D721Med (cell line): ENCODE data around the gene EPS8L2.
A peak's percentile ranks its signal among the peaks of the same experiment; 100 is the strongest.
"Not testable (repeated sequence)": the region's sequence is repeated elsewhere in the genome, so short reads cannot be mapped to it uniquely, and the experiment has no call there.

Experiments used
- DNase-seq: peaks from one replicate; pipeline ENCODE4 v3.0.0; 2011; ENCODE audit warnings: low spot score; ENCODE audit not compliant: insufficient read length
- FAIRE-seq: peaks from 2 replicates; lab custom pipeline; 2011; peaks lifted over from hg19 to GRCh38; lab: Jason Lieb, UNC
- TF ChIP-seq, protein P1 (sequence below): IDR thresholded peaks from 2 replicates; pipeline ENCODE4 v1.5.1; 2012; ENCODE audit warnings: mild to moderate bottlenecking, control low read depth; ENCODE audit not compliant: insufficient read depth; ENCODE audit errors: missing control alignments

The EPS8L2 gene

DNA sequence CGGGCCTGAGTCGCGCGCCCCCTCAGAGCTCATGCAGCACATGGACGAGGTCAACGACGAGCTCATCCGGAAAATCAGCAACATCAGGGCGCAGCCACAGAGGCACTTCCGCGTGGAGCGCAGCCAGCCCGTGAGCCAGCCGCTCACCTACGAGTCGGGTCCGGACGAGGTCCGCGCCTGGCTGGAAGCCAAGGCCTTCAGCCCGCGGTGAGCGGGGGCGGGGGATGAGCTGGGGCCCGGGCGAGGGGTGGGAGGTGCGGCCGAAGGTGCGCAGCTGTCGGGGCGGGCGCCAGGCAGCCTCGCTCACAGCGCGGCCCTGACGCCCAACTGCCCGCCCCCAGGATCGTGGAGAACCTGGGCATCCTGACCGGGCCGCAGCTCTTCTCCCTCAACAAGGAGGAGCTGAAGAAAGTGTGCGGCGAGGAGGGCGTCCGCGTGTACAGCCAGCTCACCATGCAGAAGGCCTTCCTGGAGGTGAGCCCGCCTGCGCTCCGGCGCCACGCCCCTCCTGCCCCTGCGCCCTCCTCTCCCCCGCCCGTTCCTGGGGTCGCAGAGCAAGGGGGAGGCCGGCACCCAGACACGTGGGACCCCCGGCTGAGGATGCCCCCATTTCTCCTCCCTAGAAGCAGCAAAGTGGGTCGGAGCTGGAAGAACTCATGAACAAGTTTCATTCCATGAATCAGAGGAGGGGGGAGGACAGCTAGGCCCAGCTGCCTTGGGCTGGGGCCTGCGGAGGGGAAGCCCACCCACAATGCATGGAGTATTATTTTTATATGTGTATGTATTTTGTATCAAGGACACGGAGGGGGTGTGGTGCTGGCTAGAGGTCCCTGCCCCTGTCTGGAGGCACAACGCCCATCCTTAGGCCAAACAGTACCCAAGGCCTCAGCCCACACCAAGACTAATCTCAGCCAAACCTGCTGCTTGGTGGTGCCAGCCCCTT, 20.5 kb downstream of the EPS8L2 start:
- no peak for DNase-seq
- TF ChIP-seq, protein P1, sequence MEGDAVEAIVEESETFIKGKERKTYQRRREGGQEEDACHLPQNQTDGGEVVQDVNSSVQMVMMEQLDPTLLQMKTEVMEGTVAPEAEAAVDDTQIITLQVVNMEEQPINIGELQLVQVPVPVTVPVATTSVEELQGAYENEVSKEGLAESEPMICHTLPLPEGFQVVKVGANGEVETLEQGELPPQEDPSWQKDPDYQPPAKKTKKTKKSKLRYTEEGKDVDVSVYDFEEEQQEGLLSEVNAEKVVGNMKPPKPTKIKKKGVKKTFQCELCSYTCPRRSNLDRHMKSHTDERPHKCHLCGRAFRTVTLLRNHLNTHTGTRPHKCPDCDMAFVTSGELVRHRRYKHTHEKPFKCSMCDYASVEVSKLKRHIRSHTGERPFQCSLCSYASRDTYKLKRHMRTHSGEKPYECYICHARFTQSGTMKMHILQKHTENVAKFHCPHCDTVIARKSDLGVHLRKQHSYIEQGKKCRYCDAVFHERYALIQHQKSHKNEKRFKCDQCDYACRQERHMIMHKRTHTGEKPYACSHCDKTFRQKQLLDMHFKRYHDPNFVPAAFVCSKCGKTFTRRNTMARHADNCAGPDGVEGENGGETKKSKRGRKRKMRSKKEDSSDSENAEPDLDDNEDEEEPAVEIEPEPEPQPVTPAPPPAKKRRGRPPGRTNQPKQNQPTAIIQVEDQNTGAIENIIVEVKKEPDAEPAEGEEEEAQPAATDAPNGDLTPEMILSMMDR: no peak
- no peak for FAIRE-seq

DNA sequence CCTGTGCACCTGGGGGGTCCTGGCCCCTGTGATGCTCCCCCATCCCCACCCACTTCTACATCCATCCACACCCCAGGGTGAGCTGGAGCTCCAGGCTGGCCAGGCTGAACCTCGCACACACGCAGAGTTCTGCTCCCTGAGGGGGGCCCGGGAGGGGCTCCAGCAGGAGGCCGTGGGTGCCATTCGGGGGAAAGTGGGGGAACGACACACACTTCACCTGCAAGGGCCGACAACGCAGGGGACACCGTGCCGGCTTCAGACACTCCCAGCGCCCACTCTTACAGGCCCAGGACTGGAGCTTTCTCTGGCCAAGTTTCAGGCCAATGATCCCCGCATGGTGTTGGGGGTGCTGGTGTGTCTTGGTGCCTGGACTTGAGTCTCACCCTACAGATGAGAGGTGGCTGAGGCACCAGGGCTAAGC, 21.3 kb downstream of the EPS8L2 start:
- DNase-seq (no peak), FAIRE-seq (no peak)
- TF ChIP-seq, protein P1: no peak

DNA sequence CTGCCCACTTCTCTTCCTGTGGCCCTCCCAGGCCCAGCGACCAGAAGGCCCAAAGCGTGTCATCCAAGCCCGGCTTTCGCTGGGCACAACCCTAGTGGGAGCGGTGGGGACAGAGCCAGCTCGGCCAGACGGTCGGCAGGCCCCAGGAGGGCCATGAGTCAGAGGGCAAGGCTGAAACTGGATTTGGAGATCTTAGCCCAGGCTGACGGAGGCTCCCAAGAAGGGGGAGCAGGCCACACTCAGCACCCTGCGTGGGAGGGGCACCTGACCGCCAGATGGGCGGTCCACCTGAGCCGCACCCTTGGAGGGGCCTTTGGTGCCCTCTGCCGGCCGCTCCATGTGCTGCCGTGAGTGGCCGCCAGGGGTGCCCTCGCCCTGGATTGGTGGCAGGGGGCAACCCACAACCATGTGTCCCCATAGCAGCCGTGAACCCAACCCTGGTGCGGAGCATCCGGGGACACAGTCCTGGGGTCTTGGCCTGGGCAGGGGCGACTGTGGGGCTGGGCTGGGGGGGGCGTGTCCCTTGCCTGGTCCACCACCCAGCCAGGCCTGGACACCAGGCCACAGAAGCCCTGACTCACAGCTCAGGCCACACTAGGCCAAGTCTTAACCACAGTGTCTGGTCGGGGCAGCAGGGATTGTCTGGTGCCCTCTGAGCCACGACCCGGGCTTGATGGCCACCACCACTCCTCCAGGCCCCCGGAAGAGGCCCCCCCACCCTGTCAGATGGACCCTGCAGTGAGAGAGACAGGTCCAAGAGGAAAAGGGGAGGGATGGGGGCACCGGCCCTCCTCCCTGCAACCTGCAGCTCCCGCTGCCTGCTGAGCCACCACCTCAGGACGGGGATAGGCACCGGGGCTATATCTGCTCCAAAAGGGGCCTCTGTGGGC, 22.1 kb downstream of the EPS8L2 start:
- FAIRE-seq: no peak
- DNase-seq: peak; percentile 88

DNA sequence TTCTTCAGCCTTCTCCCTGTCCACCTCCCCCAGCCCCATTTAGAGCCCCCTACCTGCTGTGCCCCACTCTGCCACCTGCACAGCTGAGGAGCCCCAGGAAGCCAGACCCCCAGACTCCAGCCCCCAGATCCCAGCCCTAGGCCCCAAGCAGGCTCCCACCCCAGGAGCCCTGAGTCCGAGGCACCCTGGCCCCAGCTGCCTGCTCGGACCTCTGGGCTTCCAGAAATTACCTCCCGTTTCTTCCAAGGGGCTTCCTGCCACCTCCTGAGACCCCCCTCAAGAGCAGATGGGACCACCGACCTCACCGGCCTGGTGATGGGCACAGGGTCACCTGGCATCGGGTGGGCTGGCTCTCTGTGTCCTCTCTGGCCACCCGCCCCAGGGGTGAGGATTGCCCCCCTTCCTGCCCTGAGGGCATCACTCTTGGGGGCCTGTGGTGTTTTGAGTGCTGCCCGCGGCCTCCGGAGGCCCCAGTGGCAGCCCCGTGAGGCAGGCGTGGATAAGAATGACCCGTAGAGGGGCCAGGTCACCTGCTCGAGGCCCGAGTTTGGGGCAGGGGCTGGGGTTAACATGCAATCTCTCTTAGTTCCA, 23.0 kb downstream of the EPS8L2 start:
- no peak for DNase-seq
- FAIRE-seq: no peak

More for the DNA sequence above, 22.1 kb downstream of the EPS8L2 start:
- TF ChIP-seq, protein P1: peak; percentile 95

DNA sequence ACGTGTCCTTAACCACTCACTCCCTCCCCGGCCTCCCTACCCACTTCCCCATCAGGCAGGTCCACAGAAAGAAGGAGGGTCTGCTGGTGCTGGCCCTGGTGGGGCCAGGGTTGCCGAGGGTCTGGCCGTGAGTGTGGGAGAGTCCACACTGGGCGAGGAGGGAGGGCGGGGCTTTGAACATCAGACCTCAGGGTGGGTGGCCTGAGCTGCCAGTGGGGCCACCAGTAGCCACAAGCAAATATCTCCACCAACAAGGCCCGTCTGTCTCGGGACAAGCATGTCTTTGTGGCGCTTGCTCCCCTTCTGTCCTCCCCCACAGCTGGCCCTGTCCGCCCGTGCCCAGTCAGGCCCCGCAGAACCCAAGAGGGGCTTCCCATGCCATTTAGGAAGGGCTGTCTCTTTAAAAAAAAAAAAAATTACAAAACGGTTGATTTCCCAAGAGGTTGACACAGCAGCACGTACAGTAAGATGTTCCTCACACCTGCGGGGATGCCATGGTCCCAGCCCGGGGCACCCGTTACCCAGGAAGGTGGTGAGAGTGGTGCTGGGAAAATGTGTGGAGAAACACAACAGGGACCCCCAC, 23.6 kb downstream of the EPS8L2 start:
- TF ChIP-seq, protein P1: no peak
- DNase-seq (no peak), FAIRE-seq (no peak)

More for the DNA sequence above, 23.0 kb downstream of the EPS8L2 start:
- TF ChIP-seq, protein P1: no peak

DNA sequence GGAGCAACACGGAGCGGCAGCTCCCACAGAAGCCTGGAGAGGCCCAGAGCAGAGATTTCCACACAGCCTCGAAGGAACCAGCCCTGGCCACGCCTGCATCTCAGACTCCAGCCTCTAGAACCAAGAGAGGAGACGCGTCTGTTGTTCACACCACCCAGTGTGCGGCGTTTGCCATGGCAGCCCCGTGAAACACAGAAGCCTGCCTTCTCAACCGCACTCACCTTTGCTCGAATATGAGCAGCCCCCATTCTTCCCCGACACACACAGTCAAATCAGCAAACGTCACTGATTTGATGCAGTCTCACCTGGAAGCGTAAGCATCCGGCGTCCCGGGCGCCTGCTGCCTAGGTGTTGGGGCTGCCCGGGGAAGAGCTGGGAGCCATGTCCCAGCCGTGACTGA, 27.0 kb downstream of the EPS8L2 start:
- TF ChIP-seq, protein P1: no peak
- FAIRE-seq (no peak), DNase-seq (no peak)

DNA sequence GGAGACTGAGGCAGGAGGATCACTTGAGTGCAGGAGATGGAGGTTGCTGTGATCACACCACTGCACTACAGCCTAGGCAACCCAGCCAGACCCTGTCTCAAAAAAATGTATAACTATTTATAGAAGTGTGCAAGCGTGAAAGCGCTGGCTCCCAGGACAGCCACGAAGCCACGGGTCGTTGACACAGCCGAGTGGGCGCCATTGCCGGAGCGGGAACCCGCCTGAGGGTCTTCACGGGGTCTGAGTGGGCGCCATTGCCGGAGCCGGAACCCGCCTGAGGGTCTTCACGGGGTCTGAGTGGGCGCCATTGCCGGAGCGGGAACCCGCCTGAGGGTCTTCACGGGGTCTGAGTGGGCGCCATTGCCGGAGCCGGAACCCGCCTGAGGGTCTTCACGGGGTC, 28.5 kb downstream of the EPS8L2 start:
- not testable (repeated sequence) for FAIRE-seq, DNase-seq
